GM12878 (cell line): ENCODE results near the gene AGBL4. TPM values are rescaled to one million over a fixed set of nuclear protein-coding genes. Genes with fewer than 3 reads are reported as not detected.

Experiments used
- ATAC-seq: fragments of 200-7000 bp; cut with Tn5 transposase; 3 replicates; pipeline ENCODE4 v1.9.1; 2020; ENCODE audit warnings: mild to moderate bottlenecking, moderate library complexity
- BruUV-seq: library from RNA; stranded (reverse); fragments of 400-500 nt; replicated peaks from 2 replicates; lab custom pipeline; 2021; lab: Mats Ljungman, UMichigan
- CTCF ChIA-PET: fragments of 300-600 bp; sonication (Branson Sonifier 250); formaldehyde crosslinking; extraction: SDS; loops from one replicate; lab custom pipeline; 2021; ENCODE audit warnings: inconsistent platforms; lab: Yijun Ruan, JAX
- POLR2A ChIA-PET: fragments of 350-600 bp; formaldehyde crosslinking; extraction: SDS; loops from one replicate; lab custom pipeline; 2021; ENCODE audit warnings: inconsistent platforms; lab: Charles Lee
- RAD21 ChIA-PET: fragments of 300-600 bp; sonication (Branson Sonifier 250); formaldehyde crosslinking; loops from one replicate; lab custom pipeline; 2023; ENCODE audit warnings: antibody characterized with exemption; ENCODE audit not compliant: unreplicated experiment; lab: Charles Lee
- SMC1A ChIA-PET: fragments of 300-600 bp; sonication (Branson Sonifier 250); formaldehyde crosslinking; loops from one replicate; lab custom pipeline; 2023; ENCODE audit not compliant: unreplicated experiment, uncharacterized antibody; lab: Charles Lee
- DNase-seq: peaks from one replicate; pipeline ENCODE4 v3.0.0-alpha.2; 2011; ENCODE audit warnings: low read depth, low spot score
- FAIRE-seq: peaks from 3 replicates; lab custom pipeline; 2011; peaks lifted over from hg19 to GRCh38; lab: Jason Lieb, UNC
- H2AFZ ChIP-seq: 2 replicates; pipeline ENCODE4 v1.6.0; 2011; ENCODE audit warnings: low read depth, low read length, control low read depth; ENCODE audit not compliant: control insufficient read depth
- H3K27ac ChIP-seq: 2 replicates; pipeline ENCODE4 v1.5.1; 2011; ENCODE audit warnings: control low read depth; ENCODE audit not compliant: control insufficient read depth, insufficient read depth
- H3K27me3 ChIP-seq, 2 experiments: replicated peaks in 1 of 2; 2 replicates each; pipeline versions ENCODE4 v1.6.0 to v1.6.1; 2011; ENCODE audit warnings: low read length in 1 of 2; ENCODE audit not compliant: control insufficient read depth in 2 of 2, insufficient read depth in 2 of 2
- H3K36me3 ChIP-seq, 2 experiments: 2 replicates each; pipeline ENCODE4 v1.5.1; 2011; ENCODE audit warnings: low read length in 1 of 2; ENCODE audit not compliant: control insufficient read depth in 2 of 2, insufficient read depth in 2 of 2
- H3K4me1 ChIP-seq: 2 replicates; pipeline ENCODE4 v1.6.1; 2011; ENCODE audit warnings: mild to moderate bottlenecking, low read length, moderate library complexity, mixed read lengths; ENCODE audit not compliant: control insufficient read depth, insufficient read depth
- H3K4me2 ChIP-seq: 2 replicates; pipeline ENCODE4 v1.6.0; 2011; ENCODE audit warnings: control low read depth; ENCODE audit not compliant: control insufficient read depth, insufficient read depth
- H3K4me3 ChIP-seq: fragments of 200-600 bp; sonication (generic); 2 replicates; pipeline ENCODE4 v1.5.1; 2016
- H3K79me2 ChIP-seq: 2 replicates; pipeline ENCODE4 v1.6.0; 2011; ENCODE audit warnings: low read length; ENCODE audit not compliant: control insufficient read depth, insufficient read depth
- H3K9ac ChIP-seq: 2 replicates; pipeline ENCODE4 v1.8.0; 2011; ENCODE audit warnings: low read length, control low read depth, mixed read lengths; ENCODE audit not compliant: control insufficient read depth, insufficient read depth
- H3K9me3 ChIP-seq: replicated peaks from 3 replicates; pipeline ENCODE4 v1.5.1; 2011; ENCODE audit warnings: mild to moderate bottlenecking, low read length; ENCODE audit not compliant: control insufficient read depth, insufficient read depth
- H4K20me1 ChIP-seq: 2 replicates; pipeline ENCODE4 v1.6.0; 2011; ENCODE audit not compliant: control insufficient read depth, insufficient read depth
- BACH1 ChIP-seq: fragments of 450-650 bp; IDR thresholded peaks from 2 replicates; pipeline ENCODE4 v1.6.1; 2017; ENCODE audit warnings: mild to moderate bottlenecking, borderline replicate concordance
- CREM ChIP-seq: IDR thresholded peaks from 2 replicates; pipeline ENCODE4 v1.6.1; 2014; ENCODE audit warnings: antibody characterized with exemption, low read depth
- HCFC1 ChIP-seq: fragments of 150-350 bp; IDR thresholded peaks from 2 replicates; pipeline ENCODE4 v1.6.1; 2014; ENCODE audit warnings: low read length
- HDGF ChIP-seq: fragments of 450-650 bp; IDR thresholded peaks from 2 replicates; pipeline ENCODE4 v1.6.1; 2016; ENCODE audit warnings: antibody characterized with exemption
- JUNB ChIP-seq: IDR thresholded peaks from 2 replicates; pipeline ENCODE4 v1.6.1; 2016; ENCODE audit warnings: antibody characterized with exemption, mild to moderate bottlenecking
- POU2F2 ChIP-seq: IDR thresholded peaks from 3 replicates; pipeline ENCODE4 v1.6.1; 2011; ENCODE audit warnings: low read depth, mild to moderate bottlenecking, low read length, borderline replicate concordance
- SP1 ChIP-seq: IDR thresholded peaks from one replicate; pipeline ENCODE4 v1.6.1; 2011; ENCODE audit warnings: low read depth, low read length
- SREBF1 ChIP-seq: IDR thresholded peaks from 2 replicates; pipeline ENCODE4 v1.6.1; 2012; ENCODE audit warnings: mild to moderate bottlenecking, low read length
- SREBF2 ChIP-seq: IDR thresholded peaks from 2 replicates; pipeline ENCODE4 v1.6.1; 2012; ENCODE audit warnings: mild to moderate bottlenecking, low read length
- SRF ChIP-seq, 2 experiments: IDR thresholded peaks; 2 replicates each; pipeline ENCODE4 v1.6.1; 2011; ENCODE audit warnings: low read depth in 2 of 2, low read length in 2 of 2, mild to moderate bottlenecking in 1 of 2, moderate library complexity in 1 of 2
- ZNF274 ChIP-seq: IDR thresholded peaks from one replicate; pipeline ENCODE4 v1.8.0; 2011; ENCODE audit not compliant: insufficient read length, insufficient read depth
- WGBS: methylation state at CpG from one replicate; pipeline ENCODE4 v1.1.6; 2016; ENCODE audit warnings: low lambda C conversion rate; ENCODE audit not compliant: insufficient replicate concordance, insufficient coverage; ENCODE audit errors: missing lambda C conversion rate; 5-methylcytosine and 5-hydroxymethylcytosine counted together
- in situ Hi-C: fragments of 300-500 bp; cut with MboI; formaldehyde crosslinking; loops from 9 replicates; pipeline ENCODE4 v1.14.3; 2018; ENCODE audit warnings: mixed read lengths
- intact Hi-C: fragments of 100-400 bp; cut with micrococcal nuclease; formaldehyde crosslinking; loops from one replicate; pipeline ENCODE4 v1.14.2; 2022; ENCODE audit not compliant: unreplicated experiment
- polyA plus RNA-seq, 11 experiments: library from polyadenylated mRNA; depleted of rRNA in 4 of 11; unstranded in 6 of 11; stranded (reverse) in 5 of 11; fragments of >200 nt; fragmentation: Nextera tagmentation in 4 of 11; fragmentation: Illumina TruSeq in 1 of 11; extraction: Ambion mirVana in 4 of 11; extraction: Trizol in 1 of 11; gene quantifications; 1 replicate in 1 of 11; 2 replicates in 10 of 11; pipeline versions ENCODE4 v1.2.1 to v1.2.3, GENCODE V29; 2011 to 2016; ENCODE audit warnings: inconsistent platforms in 2 of 11, missing spikeins in 2 of 11, low read depth in 1 of 11
- total RNA-seq, 4 experiments: library from RNA; depleted of rRNA in 3 of 4; stranded (reverse); fragments of >200 nt in 3 of 4; fragmentation: Illumina TruSeq in 1 of 4; extraction: Trizol in 1 of 4; gene quantifications; 2 replicates each; pipeline versions ENCODE4 v1.2.1 to v1.2.3, GENCODE V29; 2013 to 2021
- TF ChIP-seq, protein P1 (sequence below): fragments of 450-650 bp; IDR thresholded peaks from 2 replicates; pipeline ENCODE4 v1.6.1; 2017; ENCODE audit warnings: low read depth, mild to moderate bottlenecking, moderate library complexity
- TF ChIP-seq, protein P2 (sequence below): fragments of 450-650 bp; IDR thresholded peaks from 2 replicates; pipeline ENCODE4 v1.6.1; 2016; ENCODE audit warnings: mild to moderate bottlenecking

The AGBL4 gene
- total and polyA plus RNA-seq, 10 of the 15 experiments (the other 5 are each of a cell fraction or from before 2014, with no cell fraction given): 0.31 TPM; not detected in 9

DNA sequence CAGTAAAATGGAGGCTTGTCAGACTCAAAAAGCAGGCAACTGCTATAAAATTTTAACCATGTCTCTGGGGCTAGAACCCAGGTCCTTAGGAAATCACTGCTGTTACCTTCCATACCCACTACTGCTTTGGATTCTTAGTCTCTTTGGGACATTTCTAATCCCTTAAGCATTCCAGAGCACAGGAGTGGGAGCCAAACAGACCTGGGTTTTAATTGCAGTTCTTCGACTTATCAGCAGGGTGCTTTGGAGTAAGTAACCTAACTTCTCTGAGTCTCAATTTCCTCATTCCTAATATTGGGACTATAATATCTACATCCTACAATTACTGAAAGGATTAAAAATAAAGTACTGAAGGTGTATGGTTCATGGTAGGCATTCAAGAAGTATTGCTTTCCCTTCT, 1086.0 kb downstream of the AGBL4 start (continued):
- TF ChIP-seq, protein P1, sequence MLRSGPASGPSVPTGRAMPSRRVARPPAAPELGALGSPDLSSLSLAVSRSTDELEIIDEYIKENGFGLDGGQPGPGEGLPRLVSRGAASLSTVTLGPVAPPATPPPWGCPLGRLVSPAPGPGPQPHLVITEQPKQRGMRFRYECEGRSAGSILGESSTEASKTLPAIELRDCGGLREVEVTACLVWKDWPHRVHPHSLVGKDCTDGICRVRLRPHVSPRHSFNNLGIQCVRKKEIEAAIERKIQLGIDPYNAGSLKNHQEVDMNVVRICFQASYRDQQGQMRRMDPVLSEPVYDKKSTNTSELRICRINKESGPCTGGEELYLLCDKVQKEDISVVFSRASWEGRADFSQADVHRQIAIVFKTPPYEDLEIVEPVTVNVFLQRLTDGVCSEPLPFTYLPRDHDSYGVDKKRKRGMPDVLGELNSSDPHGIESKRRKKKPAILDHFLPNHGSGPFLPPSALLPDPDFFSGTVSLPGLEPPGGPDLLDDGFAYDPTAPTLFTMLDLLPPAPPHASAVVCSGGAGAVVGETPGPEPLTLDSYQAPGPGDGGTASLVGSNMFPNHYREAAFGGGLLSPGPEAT: no peak
- no peak for TF ChIP-seq CREM

DNA sequence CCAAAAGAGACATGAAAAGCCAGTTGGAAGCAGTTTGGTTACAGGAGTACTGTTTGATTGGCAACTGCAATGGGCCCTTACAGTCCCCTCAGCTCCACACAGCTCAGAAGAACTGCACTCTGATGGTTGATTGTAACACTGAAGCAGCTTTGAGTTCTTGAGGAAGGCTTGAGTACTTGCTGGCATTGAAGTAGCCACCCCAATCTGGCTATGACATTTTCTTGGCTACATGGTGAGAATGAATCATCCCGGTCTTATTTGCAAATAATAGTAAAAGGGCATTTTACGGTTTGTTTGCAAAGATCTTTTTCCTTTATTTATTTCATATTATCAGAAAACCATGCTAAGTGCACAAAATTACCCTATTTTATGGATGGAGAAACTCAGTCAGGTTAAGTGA, 1087.3 kb downstream of the AGBL4 start:
- no peak overlapping the region for H3K9ac ChIP-seq
- no peak for DNase-seq
- H3K4me3 ChIP-seq: no peak overlapping the region
- H3K27me3 ChIP-seq: no peaks in the 10 kb centered on the region
- no peak overlapping the region for H3K27ac ChIP-seq
- no peaks in the 10 kb centered on the region for H3K9me3 ChIP-seq
- no peak overlapping the region for H2AFZ ChIP-seq
- POLR2A ChIA-PET: no interaction called here
- intact Hi-C loops: no loop called here
- no peaks in the 10 kb centered on the region for H3K36me3 ChIP-seq
- RAD21 ChIA-PET: no interaction called here
- H3K4me1 ChIP-seq: no peaks in the 10 kb centered on the region
- H3K4me2 ChIP-seq: no peak overlapping the region
- 71% methylated on average over 2 of the region's 2 CpGs for WGBS
- no TSS peak for BruUV-seq
- ATAC-seq: no peak
- FAIRE-seq: no peak
- SMC1A ChIA-PET: no interaction called here
- no peaks in the 10 kb centered on the region for H3K79me2 ChIP-seq
- CTCF ChIA-PET: interaction anchor here (0.7 kb wide), 1 partner anchor 1412 kb away, joined by 3 read pairs; no protein-coding TSS in a partner anchor
- no peaks in the 10 kb centered on the region for H4K20me1 ChIP-seq
- in situ Hi-C loops: no loop called here
- TF ChIP-seq SREBF1 (no peak), SP1 (no peak), ZNF274 (no peak), POU2F2 (no peak), HDGF (no peak), JUNB (no peak), SREBF2 (no peak), BACH1 (no peak), HCFC1 (no peak), SRF (IDR thresholded peaks at IDR 0.05; ENCODE audit: low read depth in 2 of 2, low read length in 2 of 2) (no peak)
- TF ChIP-seq, protein P2, sequence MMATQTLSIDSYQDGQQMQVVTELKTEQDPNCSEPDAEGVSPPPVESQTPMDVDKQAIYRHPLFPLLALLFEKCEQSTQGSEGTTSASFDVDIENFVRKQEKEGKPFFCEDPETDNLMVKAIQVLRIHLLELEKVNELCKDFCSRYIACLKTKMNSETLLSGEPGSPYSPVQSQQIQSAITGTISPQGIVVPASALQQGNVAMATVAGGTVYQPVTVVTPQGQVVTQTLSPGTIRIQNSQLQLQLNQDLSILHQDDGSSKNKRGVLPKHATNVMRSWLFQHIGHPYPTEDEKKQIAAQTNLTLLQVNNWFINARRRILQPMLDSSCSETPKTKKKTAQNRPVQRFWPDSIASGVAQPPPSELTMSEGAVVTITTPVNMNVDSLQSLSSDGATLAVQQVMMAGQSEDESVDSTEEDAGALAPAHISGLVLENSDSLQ: no peak
- TF ChIP-seq, all 136 proteins: peak for 0
